Thoracic aorta (tissue), 2 donors: Measurements from ENCODE around the gene ANKRD65. TPM values are rescaled to one million over a fixed set of nuclear protein-coding genes. Genes with fewer than 3 reads are reported as not detected.

ENCODE experiments used
- ATAC-seq: fragments of 150-250 bp; one replicate; pipeline ENCODE4 v1.8.0; 2017; ENCODE audit warnings: low read depth; ENCODE audit not compliant: insufficient number of reproducible peaks, low FRiP score
- DNase-seq: peaks from one replicate; pipeline ENCODE4 v3.0.0-alpha.2; 2020; ENCODE audit warnings: low spot score
- H3K27ac ChIP-seq, 2 donors: fragments of 200-600 bp; sonication (generic); 1 replicate in 1 of 2; 2 replicates in 1 of 2; pipeline ENCODE4 v1.5.1; 2016; ENCODE audit warnings: mild to moderate bottlenecking in 2 of 2, moderate library complexity in 2 of 2
- H3K27me3 ChIP-seq: fragments of 200-600 bp; sonication (generic); replicated peaks from 2 replicates; pipeline ENCODE4 v1.6.0; 2016; ENCODE audit warnings: mild to moderate bottlenecking; ENCODE audit not compliant: insufficient read depth
- H3K36me3 ChIP-seq: fragments of 200-600 bp; sonication (generic); one replicate; pipeline ENCODE4 v1.5.1; 2016
- H3K4me1 ChIP-seq, 2 donors: fragments of 200-600 bp; sonication (generic); 1 replicate in 1 of 2; 2 replicates in 1 of 2; pipeline versions ENCODE4 v1.5.1 to v1.6.0; 2016; ENCODE audit warnings: low read depth in 2 of 2, mild to moderate bottlenecking in 1 of 2; ENCODE audit not compliant: control insufficient read depth in 1 of 2
- H3K4me3 ChIP-seq: fragments of 200-600 bp; sonication (generic); 2 replicates; pipeline ENCODE4 v1.5.1; 2016; ENCODE audit warnings: mild to moderate bottlenecking
- H3K9me3 ChIP-seq: fragments of 200-600 bp; sonication (generic); 2 replicates; pipeline ENCODE4 v1.5.1; 2016
- CTCF ChIP-seq: fragments of 200-600 bp; sonication (generic); IDR thresholded peaks from one replicate; pipeline ENCODE4 v1.5.1; 2019; ENCODE audit warnings: antibody characterized with exemption
- total RNA-seq, 2 donors: library from RNA; depleted of rRNA; stranded (reverse); fragments of >200 nt; gene quantifications; one replicate each; pipeline versions ENCODE4 v1.1.0 to v1.2.3, GENCODE V29; 2016

ANKRD65 gene
- total RNA-seq, 2 donors from 2014 or later: 0.68 TPM; not detected in 1

DNA sequence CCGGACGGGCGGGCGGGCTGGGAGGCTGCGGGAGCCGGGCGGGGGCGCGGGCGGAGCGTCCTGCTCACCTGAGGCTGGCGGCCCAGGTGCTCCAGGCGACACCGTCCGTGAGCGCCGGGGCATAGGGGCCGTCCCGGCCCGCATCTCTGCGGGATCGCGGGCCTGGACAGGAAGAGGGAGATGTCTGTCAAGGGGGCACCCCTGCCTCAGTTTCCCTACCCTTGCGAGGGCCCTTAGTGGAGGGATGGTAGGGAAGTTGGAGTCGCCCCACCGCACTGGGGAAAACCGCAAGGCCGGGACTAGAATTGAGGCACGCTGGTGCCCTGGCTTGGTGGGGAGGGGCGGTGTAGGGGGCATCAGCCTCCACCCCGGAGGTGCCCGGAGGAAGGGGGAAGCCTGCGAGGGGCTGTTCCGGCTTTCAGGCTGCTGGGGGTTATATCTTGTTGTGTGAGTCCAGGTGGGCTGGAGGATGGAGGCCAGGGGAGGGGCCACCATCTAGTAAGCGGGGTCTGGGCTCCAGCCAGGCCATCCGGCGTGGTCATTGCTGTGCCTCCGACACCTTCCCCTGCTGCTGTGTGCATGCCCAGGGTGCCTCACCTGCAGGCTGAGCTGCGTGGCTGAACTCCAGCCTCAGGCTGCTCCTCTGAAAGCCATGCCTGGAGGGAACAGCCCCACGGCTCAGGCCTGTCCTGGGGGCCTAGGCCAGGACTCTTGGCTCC, 15.0 kb upstream of the ANKRD65 start:
- peaks cover 9 to 44% of the 10 kb centered on the region in 2 donors for H3K4me1 ChIP-seq
- H3K9me3 ChIP-seq: no peaks in the 10 kb centered on the region
- H3K4me3 ChIP-seq: peak overlapping the region; percentile 69
- DNase-seq: no peak
- H3K27ac ChIP-seq: no peak overlapping the region
- no peaks in the 10 kb centered on the region for H3K36me3 ChIP-seq
- H3K27me3 ChIP-seq: no peaks in the 10 kb centered on the region
- no peak for ATAC-seq
- no peak for TF ChIP-seq CTCF

- no peaks in the 10 kb centered on the region for H3K27me3 ChIP-seq
- no peaks in the 10 kb centered on the region for H3K36me3 ChIP-seq
- TF ChIP-seq CTCF: no peak
- ATAC-seq (no peak), DNase-seq (no peak)
- H3K4me1 ChIP-seq: peaks cover 14 to 50% of the 10 kb centered on the region in 2 donors
- peak within 1 kb of the TSS; percentile 69 for H3K4me3 ChIP-seq
- no peaks in the 10 kb centered on the region for H3K9me3 ChIP-seq
- peak within 1 kb of the TSS; percentile 68 to 83 for H3K27ac ChIP-seq
These were observed 14.2 kb upstream of the ANKRD65 start, which contains the start of gene VWA1 for GRCh38 chr1:1435106-1435903. Gene VWA1 (plus strand): TSS chr1:1435690. CDS start chr1:1435749, 59 bp downstream.

DNA sequence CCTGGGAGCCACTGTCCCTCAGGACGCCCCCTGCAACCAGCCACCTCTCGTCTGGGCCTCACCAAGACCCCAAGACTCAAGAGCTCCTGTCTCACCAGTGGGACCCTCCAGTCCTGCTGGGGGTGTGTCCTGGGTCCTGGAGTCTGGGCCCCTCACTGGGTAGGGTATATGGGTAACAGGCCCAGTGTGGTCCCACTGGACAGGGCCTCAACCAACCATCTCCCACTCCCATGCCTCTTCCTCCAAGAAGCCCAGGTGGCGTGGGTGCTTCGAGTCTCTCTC, 13.7 kb upstream of the ANKRD65 start:
- no peaks in the 10 kb centered on the region for H3K36me3 ChIP-seq
- no peaks in the 10 kb centered on the region for H3K27me3 ChIP-seq
- H3K4me3 ChIP-seq: peak overlapping the region; percentile 69
- H3K9me3 ChIP-seq: no peaks in the 10 kb centered on the region
- DNase-seq: no peak
- H3K27ac ChIP-seq: peak overlapping the region; percentile 68 to 83
- ATAC-seq: no peak
- no peak for TF ChIP-seq CTCF
- peaks cover 15 to 55% of the 10 kb centered on the region in 2 donors for H3K4me1 ChIP-seq

DNA sequence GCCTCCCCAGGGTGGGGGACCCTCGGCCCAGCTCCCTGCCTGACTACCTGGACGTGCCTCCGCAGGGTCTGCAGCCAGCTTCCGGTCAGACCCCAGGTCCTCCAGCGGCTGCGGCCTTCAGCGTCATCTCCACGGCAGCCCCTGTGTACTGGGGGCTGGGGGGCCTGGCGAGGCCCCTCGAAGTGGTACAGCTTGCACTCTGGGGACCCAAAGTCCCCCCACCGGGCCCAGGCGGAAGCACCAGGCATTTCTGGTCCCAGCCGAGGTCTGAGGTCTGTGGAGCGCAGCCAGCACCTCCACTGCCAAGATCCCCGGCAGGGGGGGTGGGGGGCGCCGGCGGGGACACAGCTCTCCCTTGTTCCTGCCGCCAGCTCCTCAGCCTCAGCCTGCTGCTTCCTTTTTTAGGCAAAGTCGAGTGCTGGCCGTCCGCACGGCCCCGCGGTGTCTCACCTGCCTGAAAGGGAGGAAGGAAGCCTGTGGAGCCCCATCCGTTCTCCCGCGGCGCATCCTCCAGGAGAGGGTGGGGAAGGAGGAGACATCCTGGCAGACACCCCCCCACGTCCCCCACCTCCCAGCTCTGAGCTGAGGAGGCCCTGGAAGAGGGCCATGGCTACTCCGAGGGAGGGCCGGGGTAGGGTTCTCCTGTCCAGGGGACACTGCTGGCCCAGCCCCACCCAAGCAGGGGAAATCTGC, 13.2 kb upstream of the ANKRD65 start:
- Histone ChIP-seq H3K9me3 (no peaks in the 10 kb centered on the region), H3K4me3 (peak overlapping the region; percentile 69), H3K36me3 (no peaks in the 10 kb centered on the region), H3K27ac (peak overlapping the region; percentile 68 to 83), H3K4me1 (peaks cover 15 to 58% of the 10 kb centered on the region in 2 donors), H3K27me3 (no peaks in the 10 kb centered on the region)
- TF ChIP-seq CTCF: no peak
- no peak for ATAC-seq
- no peak for DNase-seq

DNA sequence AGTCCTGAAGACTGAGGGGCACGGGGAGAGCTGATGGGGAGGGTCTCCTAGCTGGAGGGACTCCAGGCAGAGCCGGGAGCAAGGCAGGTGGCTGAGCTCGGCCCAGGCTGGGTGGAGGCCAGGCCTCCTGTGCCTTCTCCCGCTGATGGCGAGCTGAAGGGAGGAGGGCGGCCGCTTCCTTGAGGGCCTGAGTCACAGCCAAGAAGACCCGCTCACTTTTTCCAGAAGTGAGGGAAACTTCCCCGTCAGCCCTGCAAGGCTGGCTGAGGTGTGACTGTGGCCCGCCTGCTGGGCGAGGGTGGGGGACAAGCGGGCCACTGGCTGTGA, 12.7 kb upstream of the ANKRD65 start:
- Histone ChIP-seq H3K4me3 (peak overlapping the region; percentile 7), H3K4me1 (peaks cover 15 to 58% of the 10 kb centered on the region in 2 donors), H3K36me3 (no peaks in the 10 kb centered on the region), H3K27ac (peak overlapping the region; percentile 68 to 83), H3K27me3 (no peaks in the 10 kb centered on the region), H3K9me3 (no peaks in the 10 kb centered on the region)
- no peak for DNase-seq
- ATAC-seq: no peak
- no peak for TF ChIP-seq CTCF
